Heart left ventricle (tissue), 16 donors: ENCODE results near the gene SLA2. TPM values are rescaled to one million over a fixed set of nuclear protein-coding genes. Genes with fewer than 3 reads are reported as not detected.

Experiments
- ATAC-seq, 4 donors: fragments of 200-7000 bp; cut with Tn5 transposase; one replicate each; pipeline ENCODE4 v1.9.1; 2020 to 2022; ENCODE audit warnings: moderate library complexity in 4 of 4, mild to moderate bottlenecking in 3 of 4, moderate number of reproducible peaks in 1 of 4
- DNase-seq, 5 donors: peaks; one replicate each; pipeline ENCODE4 v3.0.0-alpha.2; 2020
- H3K27ac ChIP-seq, 12 donors: fragments of 200-600 bp; sonication (generic) in 4 of 12; one replicate each; pipeline versions ENCODE4 v1.5.0 to v1.8.0; 2016 to 2022; ENCODE audit warnings: mild to moderate bottlenecking in 2 of 12
- H3K27me3 ChIP-seq, 9 donors: fragments of 200-600 bp; sonication (generic) in 2 of 9; one replicate each; pipeline versions ENCODE4 v1.5.1 to v1.8.0; 2016 to 2022; ENCODE audit warnings: mild to moderate bottlenecking in 3 of 9
- H3K36me3 ChIP-seq, 9 donors: fragments of 200-600 bp; sonication (generic) in 2 of 9; one replicate each; pipeline versions ENCODE4 v1.5.0 to v1.8.0; 2018 to 2022; ENCODE audit warnings: mild to moderate bottlenecking in 2 of 9
- H3K4me1 ChIP-seq, 12 donors: fragments of 200-600 bp; sonication (generic) in 4 of 12; one replicate each; pipeline versions ENCODE4 v1.5.0 to v1.8.0; 2016 to 2022; ENCODE audit warnings: mild to moderate bottlenecking in 3 of 12
- H3K4me3 ChIP-seq, 12 donors: fragments of 200-600 bp; sonication (generic) in 4 of 12; one replicate each; pipeline versions ENCODE4 v1.5.0 to v1.8.0; 2017 to 2022; ENCODE audit warnings: mild to moderate bottlenecking in 9 of 12, moderate library complexity in 4 of 12
- H3K9me3 ChIP-seq, 12 donors: fragments of 200-600 bp; sonication (generic) in 4 of 12; one replicate each; pipeline versions ENCODE4 v1.5.0 to v1.8.0; 2016 to 2022; ENCODE audit warnings: mild to moderate bottlenecking in 1 of 12
- CTCF ChIP-seq, 12 donors: fragments of 200-600 bp; sonication (generic) in 4 of 12; IDR thresholded peaks; one replicate each; pipeline versions ENCODE4 v1.5.0 to v1.8.0; 2018 to 2022; ENCODE audit warnings: antibody characterized with exemption in 12 of 12, mild to moderate bottlenecking in 5 of 12
- POLR2A ChIP-seq, 2 donors: fragments of 450-650 bp; IDR thresholded peaks; one replicate each; pipeline ENCODE4 v1.6.1; 2017; ENCODE audit warnings: antibody characterized with exemption in 2 of 2, mild to moderate bottlenecking in 2 of 2, moderate library complexity in 2 of 2
- WGBS, 4 donors: extraction: QIAGEN DNeasy Blood & Tissue Kit in 2 of 4; methylation state at CpG; one replicate each; pipeline versions ENCODE4 v1.1.5 to v1.1.7; 2013 to 2018; 5-methylcytosine and 5-hydroxymethylcytosine counted together
- intact Hi-C, 10 donors: fragments of 100-400 bp; cut with DNase I; formaldehyde crosslinking; loops; one replicate each; pipeline versions ENCODE4 v1.11.1 to v1.14.2; 2022
- polyA plus RNA-seq, 2 donors: library from polyadenylated mRNA; stranded (reverse); fragments of 200-250 nt; gene quantifications; one replicate each; pipeline ENCODE4 v1.2.3, GENCODE V29; 2013
- total RNA-seq, 9 donors: library from RNA; depleted of rRNA in 2 of 9; stranded (reverse); fragments of >200 nt in 2 of 9; fragmentation: NEBNext Ultra II Directional in 3 of 9; extraction: Animal tissue kit (Norgen Biotek cat#: 25700) in 3 of 9; gene quantifications; one replicate each; pipeline versions ENCODE4 v1.1.0 to v1.2.4, GENCODE V29; 2016 to 2023
- donor health status: ischemic (EF 13 %, LVEDD 7.1; RV severe dilation, severe dysfunction).
- donor health status: healthy with polysubstance abuse.
- donor health status: DM: no; HTN: yes; CAD: no.
- donor health status: DM: no; HTN: no; CAD: no.
- donor health status: ischemic (EF 25% LVEDD 6.9; RV normal size, moderate dysfunction).
- donor health status: ischemic (EF 25% LVEDD 5.7; RV mildly dilated, moderate dysfunction).
- donor health status: healthy.
- donor health status: DM: yes; HTN: yes; CAD: no.
- donor health status: ischemic (EF 35%, LVEDD 5.7; RV mildly dilated, moderate dysfunction).
- donor health status: nonischemic (EF 11% LVEDD 7.7; RV severe dilation, severe dysfunction).
- donor health status: DM: yes; HTN: yes; CAD: no.
- donor health status: PGD.
- donor health status: ischemic (EF 29% LVEDD 5.4; RV normal size, mild dysfunction).
- donor health status: nonischemic (EF 23%, LVEDD 6.1; RV moderate dilation, normal function).

The SLA2 gene
- total and polyA plus RNA-seq, 11 donors, result 0.14 to 3.0 (median 0.36) TPM

- no peaks in the 10 kb centered on the region for H3K27me3 ChIP-seq
- no peaks in the 10 kb centered on the region for H3K9me3 ChIP-seq
- H3K36me3 ChIP-seq, result peaks cover 3 to 99% (median 76%) of the 10 kb centered on the region in 9 donors
- TF ChIP-seq POLR2A (IDR thresholded peaks at IDR 0.05) (no peak), CTCF (IDR thresholded peaks at IDR 0.05) (peak in 5 of 12 donors; percentile 9 to 32 (median 28))
- no peaks in the 10 kb centered on the region for H3K4me1 ChIP-seq
- H3K27ac ChIP-seq, result no peak overlapping the region
- H3K4me3 ChIP-seq, result no peak overlapping the region
- ATAC-seq (no peak), DNase-seq (no peak)
- WGBS, 4 donors, result 68 to 73% (median 70%) methylated on average over 4 of the region's 4 CpGs
- intact Hi-C loops, result loop anchor here in 1 of 10 donors (5.0 kb wide), 1 partner anchor 36 kb away; no protein-coding TSS in a partner anchor
Measured at GRCh38 chr20:36666181-36666740, 20.3 kb upstream of the SLA2 start.

- DNase-seq (no peak), ATAC-seq (no peak)
- Histone ChIP-seq H3K9me3 (no peaks in the 10 kb centered on the region), H3K27me3 (no peaks in the 10 kb centered on the region), H3K27ac (no peak overlapping the region), H3K4me3 (no peak overlapping the region), H3K4me1 (peaks cover 0 to 4% (median 0%) of the 10 kb centered on the region in 12 donors), H3K36me3 (peaks cover 3 to 96% (median 70%) of the 10 kb centered on the region in 9 donors)
- 69 to 88% (median 72%) methylated on average over 2 of the region's 2 CpGs for WGBS, 4 donors
- intact Hi-C loops, result no loop called here
- TF ChIP-seq POLR2A (IDR thresholded peaks at IDR 0.05) (no peak), CTCF (IDR thresholded peaks at IDR 0.05) (no peak)
Measured at GRCh38 chr20:36663031-36663430, 17.0 kb upstream of the SLA2 start.

- Histone ChIP-seq H3K36me3 (peaks cover 0 to 95% (median 58%) of the 10 kb centered on the region in 9 donors), H3K4me3 (no peak overlapping the region), H3K4me1 (peaks cover 0 to 6% (median 0%) of the 10 kb centered on the region in 12 donors), H3K27ac (no peak overlapping the region), H3K27me3 (no peaks in the 10 kb centered on the region), H3K9me3 (no peaks in the 10 kb centered on the region)
- DNase-seq, result no peak
- TF ChIP-seq CTCF (IDR thresholded peaks at IDR 0.05) (no peak), POLR2A (IDR thresholded peaks at IDR 0.05) (no peak)
- ATAC-seq, result no peak
- intact Hi-C loops, result no loop called here
- 83 to 86% (median 85%) methylated on average over 3 of the region's 3 CpGs for WGBS, 4 donors
Measured at GRCh38 chr20:36658300-36658699, 12.3 kb upstream of the SLA2 start.

GRCh38 chr20:36656733-36657132 lies 10.7 kb upstream of the SLA2 start:
- TF ChIP-seq POLR2A (IDR thresholded peaks at IDR 0.05) (no peak), CTCF (IDR thresholded peaks at IDR 0.05) (no peak)
- 51 to 59% (median 53%) methylated on average over 4 of the region's 4 CpGs for WGBS, 4 donors
- H3K4me3 ChIP-seq, result no peak overlapping the region
- H3K4me1 ChIP-seq, result peaks cover 0 to 6% (median 0%) of the 10 kb centered on the region in 12 donors
- H3K27ac ChIP-seq, result no peak overlapping the region
- no peak for DNase-seq
- peak; percentile 47 to 75 (median 66) for ATAC-seq
- intact Hi-C loops, result no loop called here
- peaks cover 0 to 95% (median 70%) of the 10 kb centered on the region in 9 donors for H3K36me3 ChIP-seq
- H3K27me3 ChIP-seq, result no peaks in the 10 kb centered on the region
- H3K9me3 ChIP-seq, result no peaks in the 10 kb centered on the region
